GM21528 (cell line): ENCODE results near the gene GNL3.
"Not testable (repeated sequence)": the region's sequence is repeated elsewhere in the genome, so short reads cannot be mapped to it uniquely, and the experiment has no call there.

Experiments used
- ATAC-seq: cut with Tn5 transposase; IDR thresholded peaks from one replicate; pipeline ENCODE4 v1.9.1; 2021; ENCODE audit warnings: mild to moderate bottlenecking, moderate library complexity; ENCODE audit not compliant: unreplicated experiment, low FRiP score

GNL3 gene

GRCh38 chr3:52685709-52686691, at the start of gene GNL3, which contains the start of gene PBRM1:
TSS of gene GNL3 (plus strand) at chr3:52686032. CDS start at chr3:52686093, 61 bp downstream.
TSS of gene PBRM1 (minus strand) at chr3:52685913.
- ATAC-seq: peak; percentile 70

GRCh38 chr3:52636673-52637072, 49.2 kb upstream of the GNL3 start:
- ATAC-seq: no peak

- ATAC-seq: no peak
These were observed 40.3 kb upstream of the GNL3 start for GRCh38 chr3:52645549-52645948.

- ATAC-seq: no peak
These were observed 36.2 kb upstream of the GNL3 start for GRCh38 chr3:52649461-52650210.

GRCh38 chr3:52650439-52650838, 35.4 kb upstream of the GNL3 start:
- no peak for ATAC-seq

- ATAC-seq: no peak
These were observed 34.2 kb upstream of the GNL3 start for GRCh38 chr3:52651592-52651991.

- no peak for ATAC-seq
These were observed 29.9 kb upstream of the GNL3 start for GRCh38 chr3:52655895-52656294.

GRCh38 chr3:52660046-52660445, 25.8 kb upstream of the GNL3 start:
- no peak for ATAC-seq

- no peak for ATAC-seq
These were observed 22.7 kb upstream of the GNL3 start for GRCh38 chr3:52663098-52663497.

GRCh38 chr3:52670621-52671521, 15.0 kb upstream of the GNL3 start:
- ATAC-seq: peak; percentile 68

GRCh38 chr3:52671676-52672075, 14.2 kb upstream of the GNL3 start:
- no peak for ATAC-seq

GRCh38 chr3:52676201-52676600, 9.6 kb upstream of the GNL3 start:
- ATAC-seq: not testable (repeated sequence)

- ATAC-seq: no peak
These were observed 7.3 kb upstream of the GNL3 start for GRCh38 chr3:52678265-52679198.

- ATAC-seq: no peak
These were observed 6.7 kb upstream of the GNL3 start for GRCh38 chr3:52679199-52679538.

- ATAC-seq: no peak
These were observed 6.0 kb upstream of the GNL3 start for GRCh38 chr3:52679811-52680210.

GRCh38 chr3:52681596-52681995, 4.2 kb upstream of the GNL3 start:
- ATAC-seq: no peak

GRCh38 chr3:52682016-52682415, 3.8 kb upstream of the GNL3 start:
- no peak for ATAC-seq

- no peak for ATAC-seq
These were observed 2.2 kb upstream of the GNL3 start for GRCh38 chr3:52683611-52684010.

GRCh38 chr3:52684184-52684583, 1.6 kb upstream of the GNL3 start:
- ATAC-seq: no peak
